GM18505 (cell line): ENCODE data around the gene CEP41.

Experiments used
- ATAC-seq: cut with Tn5 transposase; IDR thresholded peaks from one replicate; pipeline ENCODE4 v1.9.1; 2021; ENCODE audit not compliant: unreplicated experiment
- POLR2A ChIP-seq: IDR thresholded peaks from 4 replicates; pipeline ENCODE4 v1.6.1; 2011; ENCODE audit warnings: borderline replicate concordance; ENCODE audit not compliant: insufficient read depth, insufficient read length; ENCODE audit errors: extremely low read depth

The CEP41 gene

GRCh38 chr7:130360518-130360917 is 80.3 kb downstream of the CEP41 start:
- ATAC-seq, result no peak

DNA sequence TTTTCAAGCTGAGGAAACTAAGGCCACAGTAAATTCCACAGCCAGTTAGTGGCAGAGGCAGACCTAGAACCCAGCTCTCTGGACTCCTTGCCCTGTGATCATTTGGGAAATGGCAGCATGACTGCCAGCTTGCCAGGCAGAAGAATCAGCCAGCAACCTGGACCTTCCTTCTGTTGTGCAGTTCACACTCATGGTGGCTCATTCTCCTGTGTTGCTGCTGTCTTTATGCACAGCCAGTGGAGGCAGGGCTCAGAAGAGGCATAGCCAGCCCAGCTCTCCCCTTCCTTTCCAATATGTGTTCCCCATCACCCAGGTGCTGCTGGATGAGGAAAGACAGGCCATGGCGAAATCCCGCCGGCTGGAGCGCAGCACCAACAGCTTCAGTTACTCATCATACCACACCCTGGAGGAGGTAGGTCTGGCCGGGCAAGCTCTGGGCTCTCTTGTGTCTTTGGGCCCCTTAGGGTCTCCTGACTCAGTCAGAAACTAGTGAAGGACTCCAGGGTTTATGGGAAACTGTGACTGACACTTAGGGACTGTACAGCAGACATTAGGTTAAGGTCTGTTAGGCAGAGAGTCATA is 81.4 kb downstream of the CEP41 start:
- no peak for TF ChIP-seq POLR2A
- ATAC-seq, result no peak

More at GRCh38 chr7:130360518-130360917, 80.3 kb downstream of the CEP41 start:
- no peak for TF ChIP-seq POLR2A

DNA sequence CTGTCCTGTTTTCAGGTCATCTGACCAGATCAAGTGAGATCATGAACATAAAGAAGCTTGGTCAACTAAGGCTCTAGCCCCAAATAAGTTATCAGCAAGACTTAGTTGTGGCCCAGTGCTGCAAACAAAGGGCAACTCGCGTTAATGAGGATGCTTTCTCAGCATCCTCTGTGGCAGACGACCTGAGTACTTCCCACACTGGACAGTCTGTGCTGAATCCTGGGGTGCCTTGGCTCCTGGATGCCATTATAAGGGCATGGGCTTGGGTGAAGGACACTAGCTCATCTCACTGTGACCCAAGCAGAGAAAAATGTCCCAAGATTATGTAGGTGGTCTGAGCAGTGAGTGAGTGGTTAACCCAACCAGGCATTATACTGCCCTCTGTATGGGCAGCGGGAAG is 82.3 kb downstream of the CEP41 start:
- ATAC-seq, result no peak
- no peak for TF ChIP-seq POLR2A

DNA sequence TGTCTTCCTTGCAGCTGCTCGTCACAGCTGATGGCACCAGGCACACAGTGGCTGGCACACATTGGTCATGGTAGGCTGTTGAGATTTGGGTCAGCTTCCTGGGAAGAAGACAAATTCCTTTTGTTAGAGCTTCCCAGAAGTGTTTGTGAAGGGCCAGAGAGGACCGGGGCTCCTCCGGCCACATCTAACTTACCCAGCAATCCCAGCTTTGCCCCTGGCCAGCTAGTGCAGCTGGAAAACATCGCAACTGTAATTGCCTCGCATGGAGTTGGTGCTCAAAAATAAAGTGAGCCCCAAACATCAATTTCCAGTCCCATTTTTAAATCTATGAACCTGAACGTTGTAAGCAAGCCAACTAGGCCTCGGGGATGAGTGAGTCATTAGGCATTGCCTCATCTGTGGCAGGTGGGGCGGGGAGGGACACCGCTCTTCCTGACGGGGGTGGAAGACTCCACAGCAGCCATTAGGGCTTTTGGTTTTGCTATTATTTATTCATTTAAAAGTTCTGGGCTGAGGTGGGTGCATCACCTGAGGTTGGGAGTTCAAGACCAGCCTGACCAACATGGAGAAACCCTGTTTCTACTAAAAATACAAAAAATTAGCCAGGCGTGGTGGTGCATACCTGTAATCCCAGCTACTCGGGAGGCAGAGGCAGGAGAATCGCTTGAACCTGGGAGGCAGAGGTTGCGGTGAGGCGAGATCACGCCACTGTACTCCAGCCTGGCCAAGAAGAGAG is 83.8 kb downstream of the CEP41 start:
- ATAC-seq, result no peak
- no peak for TF ChIP-seq POLR2A

DNA sequence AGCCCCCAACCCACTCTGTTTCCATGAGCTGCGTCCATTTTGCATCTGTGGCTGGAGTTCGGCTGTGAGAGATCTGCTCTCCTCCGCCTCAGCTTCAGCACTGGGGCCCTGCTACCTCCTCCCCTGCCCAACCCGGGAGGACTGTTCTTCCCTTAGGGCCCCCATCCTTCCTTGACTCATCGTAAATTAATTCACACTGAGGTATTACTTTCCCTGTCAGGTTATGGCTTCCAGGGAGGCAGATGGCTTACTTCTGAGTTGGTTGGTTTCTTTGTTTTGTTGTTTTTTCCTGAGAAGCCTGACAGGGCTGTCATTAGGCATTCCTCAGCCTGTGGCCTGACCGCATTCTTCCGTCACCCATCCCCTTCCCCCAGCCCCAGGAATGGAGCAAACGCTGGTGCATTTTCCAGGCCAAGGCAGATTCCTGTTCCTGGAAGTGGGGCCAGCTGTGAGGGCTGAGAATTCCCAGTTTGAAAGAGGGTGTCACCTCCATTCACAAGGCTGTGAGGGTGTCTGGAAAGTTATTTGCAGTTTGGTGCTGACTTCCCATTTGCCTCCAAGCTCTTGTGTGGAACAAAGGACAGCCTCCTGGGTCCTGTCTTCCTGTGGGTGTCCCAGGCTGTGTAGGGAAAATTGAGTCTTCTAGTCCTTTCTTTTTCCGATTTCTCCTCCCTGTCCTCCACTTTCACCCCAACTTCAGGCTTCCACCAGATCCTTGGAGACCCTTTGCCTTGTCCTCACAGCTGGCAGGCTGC is 84.5 kb downstream of the CEP41 start:
- no peak for TF ChIP-seq POLR2A
- ATAC-seq, result no peak

GRCh38 chr7:130353196-130353595 is 87.6 kb downstream of the CEP41 start:
- TF ChIP-seq POLR2A, result no peak
- no peak for ATAC-seq

- no peak for ATAC-seq
- no peak for TF ChIP-seq POLR2A
Observed at GRCh38 chr7:130352194-130353074, 88.4 kb downstream of the CEP41 start.

- no peak for TF ChIP-seq POLR2A
- ATAC-seq, result no peak
Observed at GRCh38 chr7:130351791-130352090, 89.1 kb downstream of the CEP41 start.

DNA sequence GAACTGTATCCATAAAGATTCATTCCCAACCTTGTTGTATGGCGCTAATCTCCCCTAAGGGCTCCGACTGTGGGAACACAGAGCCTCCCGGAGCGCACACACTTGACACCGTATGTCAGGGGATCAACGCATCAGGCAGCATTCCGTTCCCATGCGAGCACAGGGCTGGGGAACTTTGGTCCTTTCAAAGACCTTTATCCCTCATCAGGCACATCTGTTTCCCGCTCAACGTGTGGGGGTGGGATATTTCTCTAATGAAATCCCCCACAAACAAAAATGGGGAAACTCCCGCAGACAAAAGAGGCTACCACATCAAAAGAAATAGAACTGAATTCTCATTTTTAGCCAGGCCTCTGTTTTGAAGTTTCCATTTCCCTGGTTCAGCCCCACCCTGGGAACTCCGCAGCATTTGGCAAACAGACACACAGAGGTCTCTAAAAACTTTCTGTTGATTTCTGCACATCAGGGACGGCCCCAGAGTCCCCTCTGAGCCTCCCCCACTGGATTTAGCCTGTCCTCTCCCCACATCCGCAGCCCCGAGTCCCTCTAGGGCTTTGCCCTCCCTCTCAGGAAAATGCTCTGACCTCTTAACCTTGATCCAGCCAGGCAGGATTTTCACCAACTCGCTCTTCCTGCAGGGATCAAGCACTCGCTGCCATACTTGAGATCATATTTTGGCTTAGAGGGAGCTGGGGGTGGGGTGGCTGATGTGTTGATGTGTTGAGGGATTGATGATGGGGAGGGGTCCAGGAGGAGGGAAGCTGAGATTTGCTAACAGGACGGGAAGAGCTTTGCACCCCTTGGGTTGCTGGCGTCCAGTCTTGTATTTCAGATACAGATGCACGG is 89.6 kb downstream of the CEP41 start:
- no peak for ATAC-seq
- no peak for TF ChIP-seq POLR2A

GRCh38 chr7:130349911-130350782 is 90.7 kb downstream of the CEP41 start:
- ATAC-seq, result no peak
- TF ChIP-seq POLR2A, result no peak

DNA sequence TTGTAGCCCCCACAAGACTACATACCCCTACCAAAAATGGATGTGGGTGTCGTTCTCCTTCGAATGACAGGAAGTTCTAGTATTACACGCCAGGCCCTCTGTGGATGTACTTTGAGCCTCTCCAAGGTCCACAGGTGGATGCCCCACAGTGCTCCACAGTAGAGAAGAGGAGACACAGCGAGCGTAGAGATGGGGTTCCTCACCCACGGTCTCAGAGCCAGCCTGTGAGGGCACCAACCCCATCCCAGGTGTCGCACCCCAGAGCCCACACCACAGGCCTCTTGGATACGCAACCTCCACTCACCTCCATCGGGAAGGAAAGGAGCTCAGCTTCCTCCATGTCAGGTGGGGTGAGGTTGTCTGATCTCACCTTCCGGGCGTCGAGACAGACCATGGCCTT is 93.9 kb downstream of the CEP41 start:
- TF ChIP-seq POLR2A, result no peak
- ATAC-seq, result no peak
